H1 (cell line): ENCODE data around the gene OR2A2. TPM values are rescaled to one million over a fixed set of nuclear protein-coding genes. Genes with fewer than 3 reads are reported as not detected.

Experiments
- polyA plus RNA-seq, 7 experiments: library from polyadenylated mRNA; depleted of rRNA in 3 of 7; stranded (reverse) in 5 of 7; unstranded in 2 of 7; fragments of >200 nt in 5 of 7; fragments of 200-250 nt in 2 of 7; gene quantifications; 1 replicate in 5 of 7; 2 replicates in 1 of 7; 4 replicates in 1 of 7; pipeline versions ENCODE4 v1.2.1 to v1.2.3, GENCODE V29; 2011 to 2013; ENCODE audit warnings: missing spikeins in 2 of 7, mixed read lengths in 2 of 7
- small RNA-seq: library from polyadenylated mRNA; stranded (forward); fragments of <200 nt; extraction: miRNeasy Mini kit (QIAGEN cat#:217004); gene quantifications from one replicate; pipeline ENCODE3, GENCODE V24; 2013; ENCODE audit not compliant: insufficient read depth
- total RNA-seq: library from RNA; stranded (reverse); fragmentation: NEBNext Ultra II Directional; extraction: Animal tissue kit (Norgen Biotek cat#: 25700); gene quantifications from 2 replicates; pipeline ENCODE4 v1.2.1, GENCODE V29; 2021

Gene OR2A2
- total and polyA plus RNA-seq, 2 of the 8 experiments (the other 6 are each of a cell fraction or from before 2014, with no cell fraction given): not detected

Small RNA genes lying within 50 kb of the gene (small RNA-seq; reads per million reads assigned to genes)
- not detected for gene OR2A41P

Other genes starting within 250 kb of the OR2A2 start
- gene TCAF1, start 207.4 kb upstream of the OR2A2 start, total RNA-seq: 28.0 and 30.7 TPM in 2 replicates
- gene TCAF1, start 207.4 kb upstream of the OR2A2 start, polyA plus RNA-seq (2011; rRNA removed): 9.6 and 20.4 TPM in 2 replicates
- not detected in 2 replicates for gene OR2F2, start 174.3 kb upstream of the OR2A2 start, total RNA-seq
- gene OR2F2, start 174.3 kb upstream of the OR2A2 start, polyA plus RNA-seq (2011; rRNA removed): not detected in 2 replicates
- 0.19 TPM in 1 of 2 replicates, not detected in the other for gene OR2F1, start 154.7 kb upstream of the OR2A2 start, total RNA-seq
- gene OR2F1, start 154.7 kb upstream of the OR2A2 start, polyA plus RNA-seq (2011; rRNA removed): 0.08 TPM in 1 of 2 replicates, not detected in the other
- gene OR6B1, start 109.3 kb upstream of the OR2A2 start, total RNA-seq: not detected in 2 replicates
- gene OR6B1, start 109.3 kb upstream of the OR2A2 start, polyA plus RNA-seq (2011; rRNA removed): not detected in 2 replicates
- gene OR2A5, start 60.6 kb upstream of the OR2A2 start, total RNA-seq: not detected in 2 replicates
- not detected in 2 replicates for gene OR2A5, start 60.6 kb upstream of the OR2A2 start, polyA plus RNA-seq (2011; rRNA removed)
- not detected in 2 replicates for gene OR2A25, start 39.8 kb upstream of the OR2A2 start, total RNA-seq
- not detected in 2 replicates for gene OR2A25, start 39.8 kb upstream of the OR2A2 start, polyA plus RNA-seq (2011; rRNA removed)
- not detected in 2 replicates for gene OR2A12, start 23.3 kb upstream of the OR2A2 start, total RNA-seq
- not detected in 2 replicates for gene OR2A12, start 23.3 kb upstream of the OR2A2 start, polyA plus RNA-seq (2011; rRNA removed)
- gene OR2A14, start 13.6 kb downstream of the OR2A2 start, total RNA-seq: not detected in 2 replicates
- not detected in 2 replicates for gene OR2A14, start 13.6 kb downstream of the OR2A2 start, polyA plus RNA-seq (2011; rRNA removed)
- gene CTAGE4, start 73.9 kb downstream of the OR2A2 start, total RNA-seq: 9.8 and 10.3 TPM in 2 replicates
- 1.7 and 2.9 TPM in 2 replicates for gene CTAGE4, start 73.9 kb downstream of the OR2A2 start, polyA plus RNA-seq (2011; rRNA removed)
- 11.8 and 14.2 TPM in 2 replicates for gene ARHGEF35, start 86.2 kb downstream of the OR2A2 start, total RNA-seq
- gene ARHGEF35, start 86.2 kb downstream of the OR2A2 start, polyA plus RNA-seq (2011; rRNA removed): 0.86 and 1.3 TPM in 2 replicates
- gene OR2A42, start 130.0 kb downstream of the OR2A2 start, total RNA-seq: not detected in 2 replicates
- 0.09 TPM in 1 of 2 replicates, not detected in the other for gene OR2A42, start 130.0 kb downstream of the OR2A2 start, polyA plus RNA-seq (2011; rRNA removed)
- gene OR2A7, start 155.2 kb downstream of the OR2A2 start, total RNA-seq: 1.6 and 1.9 TPM in 2 replicates
- gene OR2A7, start 155.2 kb downstream of the OR2A2 start, polyA plus RNA-seq (2011; rRNA removed): 3.3 and 3.4 TPM in 2 replicates
- gene CTAGE8, start 159.7 kb downstream of the OR2A2 start, total RNA-seq: not detected in 2 replicates
- not detected in 2 replicates for gene CTAGE8, start 159.7 kb downstream of the OR2A2 start, polyA plus RNA-seq (2011; rRNA removed)
- gene OR2A1, start 202.8 kb downstream of the OR2A2 start, total RNA-seq: not detected in 2 replicates
- 0.05 and 0.11 TPM in 2 replicates for gene OR2A1, start 202.8 kb downstream of the OR2A2 start, polyA plus RNA-seq (2011; rRNA removed)
- gene ARHGEF5, start 245.8 kb downstream of the OR2A2 start, total RNA-seq: 32.7 and 34.6 TPM in 2 replicates
- gene ARHGEF5, start 245.8 kb downstream of the OR2A2 start, polyA plus RNA-seq (2011; rRNA removed): 12.8 and 22.2 TPM in 2 replicates